22Rv1 (cell line): ENCODE results near the gene DCAF8L2.
"Not testable (repeated sequence)": the region's sequence is repeated elsewhere in the genome, so short reads cannot be mapped to it uniquely, and the experiment has no call there.

Experiments used
- H3K27ac ChIP-seq: fragments of 450-650 bp; 2 replicates; pipeline ENCODE4 v1.5.1; 2017
- ZFX ChIP-seq: fragments of 450-650 bp; IDR thresholded peaks from 2 replicates; pipeline ENCODE4 v1.6.1; 2017; ENCODE audit warnings: antibody characterized with exemption, borderline replicate concordance
- TF ChIP-seq, protein P1 (sequence below): fragments of 450-650 bp; IDR thresholded peaks from 2 replicates; pipeline ENCODE4 v1.5.1; 2017; ENCODE audit warnings: mild to moderate bottlenecking

DCAF8L2 gene

DNA sequence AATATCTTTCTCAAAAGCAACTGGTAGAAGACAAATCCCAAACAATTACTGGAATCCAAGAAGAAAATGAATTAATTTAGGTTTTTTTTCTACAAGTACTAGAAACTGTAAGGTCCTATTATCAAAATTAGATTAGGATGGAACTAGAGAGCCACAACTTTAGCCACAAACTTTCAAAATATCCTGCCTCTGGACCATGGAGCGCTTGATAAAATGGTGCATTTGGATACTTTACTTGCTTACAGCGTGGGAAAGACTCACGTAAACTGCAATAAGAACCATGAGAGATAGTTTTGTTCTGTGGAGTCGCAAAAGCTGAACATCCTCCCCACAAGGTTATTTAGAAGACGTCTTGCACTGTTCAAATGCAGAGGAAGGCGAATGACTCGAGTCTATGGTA lies at the start of gene DCAF8L2:
Gene DCAF8L2, plus strand, starts transcription at position 301 of the 400 bp plus-strand sequence. CDS start 156,552 bp downstream, outside the sequence.
- H3K27ac ChIP-seq = no peak within 1 kb of the TSS
- TF ChIP-seq, protein P1, sequence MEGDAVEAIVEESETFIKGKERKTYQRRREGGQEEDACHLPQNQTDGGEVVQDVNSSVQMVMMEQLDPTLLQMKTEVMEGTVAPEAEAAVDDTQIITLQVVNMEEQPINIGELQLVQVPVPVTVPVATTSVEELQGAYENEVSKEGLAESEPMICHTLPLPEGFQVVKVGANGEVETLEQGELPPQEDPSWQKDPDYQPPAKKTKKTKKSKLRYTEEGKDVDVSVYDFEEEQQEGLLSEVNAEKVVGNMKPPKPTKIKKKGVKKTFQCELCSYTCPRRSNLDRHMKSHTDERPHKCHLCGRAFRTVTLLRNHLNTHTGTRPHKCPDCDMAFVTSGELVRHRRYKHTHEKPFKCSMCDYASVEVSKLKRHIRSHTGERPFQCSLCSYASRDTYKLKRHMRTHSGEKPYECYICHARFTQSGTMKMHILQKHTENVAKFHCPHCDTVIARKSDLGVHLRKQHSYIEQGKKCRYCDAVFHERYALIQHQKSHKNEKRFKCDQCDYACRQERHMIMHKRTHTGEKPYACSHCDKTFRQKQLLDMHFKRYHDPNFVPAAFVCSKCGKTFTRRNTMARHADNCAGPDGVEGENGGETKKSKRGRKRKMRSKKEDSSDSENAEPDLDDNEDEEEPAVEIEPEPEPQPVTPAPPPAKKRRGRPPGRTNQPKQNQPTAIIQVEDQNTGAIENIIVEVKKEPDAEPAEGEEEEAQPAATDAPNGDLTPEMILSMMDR = no peak
- no peak for TF ChIP-seq ZFX

DNA sequence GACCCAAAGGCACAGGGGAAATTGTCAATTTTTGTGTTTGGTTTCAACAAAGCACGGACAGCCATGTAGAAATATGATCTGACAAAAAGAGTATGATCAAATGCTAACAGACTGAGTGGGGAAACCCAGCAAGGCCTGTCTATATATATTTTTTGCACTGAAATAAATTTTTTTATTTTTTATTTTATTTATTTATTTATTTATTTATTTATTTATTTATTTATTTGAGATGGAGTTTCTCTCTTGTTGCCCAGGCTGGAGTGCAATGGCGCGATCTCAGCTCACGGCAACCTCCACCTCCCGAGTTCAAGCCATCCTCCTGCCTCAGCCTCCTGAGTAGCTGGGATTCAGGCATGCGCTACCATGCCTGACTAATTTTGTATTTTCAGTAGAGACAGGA lies 49.0 kb upstream of the DCAF8L2 start:
- H3K27ac ChIP-seq = not testable (repeated sequence)

DNA sequence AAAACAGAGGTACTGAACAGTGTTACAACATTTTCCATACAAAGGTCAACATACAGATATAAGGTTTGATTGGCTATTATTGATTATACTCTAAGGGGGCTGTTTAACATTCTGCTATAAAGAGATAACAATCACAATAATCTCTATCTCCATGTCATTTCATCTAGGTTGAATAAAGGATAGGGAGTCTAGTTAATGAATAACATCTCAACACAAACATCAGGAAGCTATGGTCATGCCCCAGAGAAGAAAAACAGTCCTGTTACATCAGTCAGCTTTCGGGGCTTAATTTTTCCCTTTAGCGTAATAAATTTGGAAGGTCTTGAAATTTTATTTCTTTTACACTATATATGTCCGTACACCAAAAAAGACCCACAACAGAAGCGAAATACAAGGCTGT lies 41.5 kb upstream of the DCAF8L2 start:
- H3K27ac ChIP-seq = no peak overlapping the region
- TF ChIP-seq, protein P1 = no peak
- no peak for TF ChIP-seq ZFX

DNA sequence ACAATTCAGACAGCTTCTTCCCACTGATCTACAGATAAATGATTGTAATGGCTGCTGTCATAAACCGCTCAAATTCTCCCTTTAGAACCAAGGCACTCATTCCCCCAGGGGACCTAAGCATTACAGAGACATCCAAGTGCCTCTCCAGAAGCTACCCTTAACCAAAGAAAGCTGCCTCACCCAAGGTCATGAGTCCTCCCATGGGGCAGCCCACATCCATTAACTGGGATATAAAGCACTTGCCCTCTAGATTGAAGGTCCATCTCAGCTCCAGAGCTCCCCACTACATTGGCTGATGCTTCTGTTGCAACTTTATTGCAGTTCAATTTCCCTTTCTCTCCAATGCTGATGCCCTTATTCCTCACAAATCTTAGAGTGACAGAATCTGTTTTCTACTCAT lies 40.5 kb upstream of the DCAF8L2 start:
- H3K27ac ChIP-seq = no peak overlapping the region
- TF ChIP-seq ZFX = no peak
- TF ChIP-seq, protein P1 = no peak

DNA sequence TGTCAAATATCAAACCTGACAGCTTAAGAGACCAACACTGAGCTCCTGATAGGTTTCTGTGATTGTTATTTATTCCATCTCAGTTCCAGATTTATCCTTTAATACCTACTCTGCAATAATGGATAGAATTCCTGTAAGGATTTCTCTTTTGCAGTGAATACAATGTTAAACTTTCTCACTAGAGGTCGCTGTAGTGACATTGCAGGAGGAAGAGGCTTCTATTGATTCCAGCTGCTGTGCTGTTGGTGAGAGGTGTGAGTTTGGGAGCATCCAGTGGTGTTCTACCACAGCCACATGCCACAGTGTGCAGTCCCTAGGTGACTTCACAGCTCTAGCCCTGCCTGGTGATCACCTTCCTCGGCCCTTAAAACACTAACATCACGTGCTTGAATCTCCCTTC lies 34.6 kb upstream of the DCAF8L2 start:
- TF ChIP-seq ZFX = no peak
- TF ChIP-seq, protein P1 = peak; percentile 64
- no peak overlapping the region for H3K27ac ChIP-seq

DNA sequence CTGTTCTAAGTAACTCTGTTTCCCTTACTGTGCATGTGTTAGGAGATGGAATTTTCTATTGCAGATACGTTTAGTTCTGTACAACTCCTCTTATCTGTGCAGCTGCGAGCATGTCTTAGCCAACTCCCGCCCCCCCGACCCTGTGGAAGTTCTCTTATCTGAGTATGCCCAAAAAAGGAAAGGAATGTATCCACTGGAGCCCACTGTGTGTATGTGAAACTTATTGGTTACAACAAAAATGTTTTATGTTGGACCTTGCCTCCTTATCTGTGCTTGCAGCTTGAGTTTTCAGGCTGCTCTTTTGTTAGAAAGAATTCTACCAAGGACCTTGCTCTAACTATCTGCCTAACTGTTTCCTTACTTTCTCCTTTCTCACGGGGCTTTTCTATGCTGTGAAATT lies 24.2 kb upstream of the DCAF8L2 start:
- no peak for TF ChIP-seq ZFX
- TF ChIP-seq, protein P1 = no peak
- H3K27ac ChIP-seq = no peak overlapping the region

DNA sequence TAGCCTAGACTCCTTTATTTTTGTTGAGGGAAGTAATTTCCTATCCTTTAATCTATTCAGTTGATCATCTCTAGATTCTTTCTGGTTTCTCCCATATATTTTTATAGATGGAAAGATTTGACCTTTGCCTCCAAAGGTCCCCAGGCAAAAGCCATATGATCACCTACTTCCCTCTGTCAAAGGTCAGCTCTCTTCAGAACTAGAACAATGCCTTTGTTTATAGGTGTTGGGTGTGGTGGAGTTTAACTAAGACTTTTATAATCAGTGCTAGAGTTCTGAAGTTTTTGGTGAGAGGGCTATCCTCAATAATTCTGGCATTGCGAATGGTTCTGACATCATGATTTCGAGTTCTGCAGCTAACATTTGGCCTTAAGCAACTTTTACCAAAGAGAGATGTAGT lies 19.0 kb upstream of the DCAF8L2 start:
- TF ChIP-seq, protein P1 = no peak
- no peak for TF ChIP-seq ZFX
- H3K27ac ChIP-seq = no peak overlapping the region

DNA sequence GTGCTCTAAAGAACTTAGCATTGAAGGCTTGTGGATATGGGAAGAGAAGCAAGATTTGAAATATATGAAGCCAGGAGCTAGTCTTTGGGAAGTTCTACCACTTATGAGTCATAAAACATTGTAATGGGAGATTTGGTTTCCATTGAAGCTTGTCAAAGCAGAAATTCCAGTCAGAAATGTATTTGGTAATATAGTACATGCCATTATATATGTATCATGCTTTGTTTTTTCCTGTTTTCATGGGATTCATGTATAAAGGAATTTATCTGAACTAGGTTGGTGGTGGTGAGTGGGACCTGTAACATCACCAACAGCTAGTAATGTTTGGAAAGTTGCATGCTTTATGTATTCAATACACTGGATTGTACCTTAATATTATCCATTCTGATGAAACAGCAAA lies 14.6 kb upstream of the DCAF8L2 start:
- TF ChIP-seq, protein P1 = no peak
- TF ChIP-seq ZFX = no peak
- no peak overlapping the region for H3K27ac ChIP-seq
